Breast epithelium (tissue), 4 donors: ENCODE data around the gene SOX1. TPM values are rescaled to one million over a fixed set of nuclear protein-coding genes. Genes with fewer than 3 reads are reported as not detected.

Source experiments
- DNase-seq, 2 donors: peaks; one replicate each; pipeline ENCODE4 v3.0.0-alpha.2; 2019; ENCODE audit warnings: low spot score in 2 of 2
- H3K27ac ChIP-seq, 2 donors: fragments of 200-600 bp; sonication (generic) in 1 of 2; one replicate each; pipeline ENCODE4 v1.5.1; 2016 to 2019; ENCODE audit warnings: mild to moderate bottlenecking in 1 of 2
- H3K27me3 ChIP-seq, 2 donors: fragments of 200-600 bp; sonication (generic) in 1 of 2; one replicate each; pipeline versions ENCODE4 v1.5.1 to v1.6.0; 2017 to 2019; ENCODE audit warnings: control low read depth in 1 of 2, mild to moderate bottlenecking in 1 of 2
- H3K36me3 ChIP-seq: fragments of 200-600 bp; one replicate; pipeline ENCODE4 v1.5.1; 2019
- H3K4me1 ChIP-seq, 2 donors: fragments of 200-600 bp; sonication (generic); one replicate each; pipeline ENCODE4 v1.5.1; 2016 to 2019; ENCODE audit warnings: control low read depth in 1 of 2
- H3K4me3 ChIP-seq, 3 donors: fragments of 200-600 bp; sonication (generic); 1 replicate in 2 of 3; 2 replicates in 1 of 3; pipeline ENCODE4 v1.5.1; 2016 to 2019; ENCODE audit warnings: mild to moderate bottlenecking in 3 of 3, moderate library complexity in 2 of 3
- H3K9me3 ChIP-seq, 2 donors: fragments of 200-600 bp; sonication (generic) in 1 of 2; one replicate each; pipeline ENCODE4 v1.5.1; 2016 to 2019; ENCODE audit warnings: control low read depth in 1 of 2
- CTCF ChIP-seq, 3 donors: fragments of 450-650 bp; IDR thresholded peaks; one replicate each; pipeline ENCODE4 v1.5.1; 2016 to 2017; ENCODE audit warnings: antibody characterized with exemption in 3 of 3, mild to moderate bottlenecking in 3 of 3, moderate library complexity in 3 of 3
- POLR2A ChIP-seq: fragments of 450-650 bp; IDR thresholded peaks from one replicate; pipeline ENCODE4 v1.6.1; 2016; ENCODE audit warnings: antibody characterized with exemption, mild to moderate bottlenecking, moderate library complexity
- POLR2AphosphoS5 ChIP-seq, 3 donors: sonication (generic); formaldehyde crosslinking; IDR thresholded peaks; one replicate each; pipeline ENCODE4 v1.6.1; 2017; ENCODE audit warnings: antibody characterized with exemption in 3 of 3
- intact Hi-C: fragments of 100-400 bp; cut with DNase I; formaldehyde crosslinking; loops from one replicate; pipeline ENCODE4 v1.15.1; 2023; ENCODE audit warnings: low total_unique reads
- total RNA-seq, 3 donors: library from RNA; depleted of rRNA; stranded (reverse); fragments of >200 nt; gene quantifications; one replicate each; pipeline ENCODE4 v1.1.0, GENCODE V29; 2016

SOX1 gene
- total RNA-seq, 3 donors from 2014 or later, result not detected

GRCh38 chr13:112061367-112062061, 5.4 kb upstream of the SOX1 start:
- intact Hi-C loops, result no loop called here
- Histone ChIP-seq H3K4me1 (no peaks in the 10 kb centered on the region), H3K27ac (no peak overlapping the region), H3K36me3 (no peaks in the 10 kb centered on the region), H3K9me3 (no peaks in the 10 kb centered on the region), H3K4me3 (no peak overlapping the region), H3K27me3 (peaks cover 7 to 100% of the 10 kb centered on the region in 2 donors)
- DNase-seq, result no peak
- TF ChIP-seq POLR2A, result no peak
- no peak for TF ChIP-seq POLR2AphosphoS5 (IDR thresholded peaks at IDR 0.05)

GRCh38 chr13:112062072-112062567, 4.8 kb upstream of the SOX1 start:
- no peaks in the 10 kb centered on the region for H3K4me1 ChIP-seq
- H3K36me3 ChIP-seq, result no peaks in the 10 kb centered on the region
- intact Hi-C loops, result no loop called here
- H3K27ac ChIP-seq, result no peak overlapping the region
- H3K4me3 ChIP-seq, result no peak overlapping the region
- TF ChIP-seq POLR2AphosphoS5 (IDR thresholded peaks at IDR 0.05) (no peak), POLR2A (no peak), CTCF (IDR thresholded peaks at IDR 0.05) (no peak)
- no peaks in the 10 kb centered on the region for H3K9me3 ChIP-seq
- peaks cover 5 to 100% of the 10 kb centered on the region in 2 donors for H3K27me3 ChIP-seq
- DNase-seq, result no peak

- Histone ChIP-seq H3K4me1 (no peaks in the 10 kb centered on the region), H3K36me3 (no peaks in the 10 kb centered on the region), H3K4me3 (peak overlapping the region in 1 of 3 donors; percentile 40), H3K27ac (no peak overlapping the region), H3K27me3 (peaks cover 5 to 96% of the 10 kb centered on the region in 2 donors), H3K9me3 (no peaks in the 10 kb centered on the region)
- intact Hi-C loops, result no loop called here
- DNase-seq, result no peak
- TF ChIP-seq POLR2A (no peak), POLR2AphosphoS5 (IDR thresholded peaks at IDR 0.05) (no peak), CTCF (IDR thresholded peaks at IDR 0.05) (no peak)
Measured at GRCh38 chr13:112062571-112063570, 4.1 kb upstream of the SOX1 start.

GRCh38 chr13:112063807-112064206, 3.1 kb upstream of the SOX1 start:
- intact Hi-C loops, result no loop called here
- no peaks in the 10 kb centered on the region for H3K4me1 ChIP-seq
- TF ChIP-seq CTCF (IDR thresholded peaks at IDR 0.05) (no peak), POLR2AphosphoS5 (IDR thresholded peaks at IDR 0.05) (no peak), POLR2A (no peak)
- no peak for DNase-seq
- peaks cover 5 to 91% of the 10 kb centered on the region in 2 donors for H3K27me3 ChIP-seq
- H3K27ac ChIP-seq, result no peak overlapping the region
- H3K9me3 ChIP-seq, result no peaks in the 10 kb centered on the region
- H3K4me3 ChIP-seq, result no peak overlapping the region
- no peaks in the 10 kb centered on the region for H3K36me3 ChIP-seq

GRCh38 chr13:112064222-112064621, 2.7 kb upstream of the SOX1 start:
- no peak for TF ChIP-seq CTCF (IDR thresholded peaks at IDR 0.05)
- TF ChIP-seq POLR2A, result no peak
- TF ChIP-seq POLR2AphosphoS5 (IDR thresholded peaks at IDR 0.05), result no peak
- intact Hi-C loops, result no loop called here
- H3K36me3 ChIP-seq, result no peaks in the 10 kb centered on the region
- no peaks in the 10 kb centered on the region for H3K9me3 ChIP-seq
- H3K27ac ChIP-seq, result no peak overlapping the region
- H3K4me1 ChIP-seq, result no peaks in the 10 kb centered on the region
- H3K4me3 ChIP-seq, result no peak overlapping the region
- no peak for DNase-seq
- H3K27me3 ChIP-seq, result peaks cover 5 to 91% of the 10 kb centered on the region in 2 donors
